Hindlimb muscle (tissue), 1 donor: Measurements from ENCODE around the gene DTX3. TPM values are rescaled to one million over a fixed set of nuclear protein-coding genes. Genes with fewer than 3 reads are reported as not detected.
A peak's percentile ranks its signal among the peaks of the same experiment; 100 is the strongest.
"Not testable (repeated sequence)": the region's sequence is repeated elsewhere in the genome, so short reads cannot be mapped to it uniquely, and the experiment has no call there.

ENCODE experiments used
- DNase-seq: peaks from one replicate; pipeline ENCODE4 v3.0.0-alpha.2; 2013
- polyA plus RNA-seq: library from polyadenylated mRNA; unstranded; fragments of 120-200 nt; gene quantifications from one replicate; pipeline ENCODE4 v1.2.1, GENCODE V29; 2013; ENCODE audit not compliant: insufficient read length

DTX3 gene
- polyA plus RNA-seq, 1 donor: 21.8 TPM

GRCh38 chr12:57583008-57583831 lies 21.4 kb upstream of the DTX3 start:
- DNase-seq: peak; percentile 77

- no peak for DNase-seq
Observed at GRCh38 chr12:57584050-57584449, 20.6 kb upstream of the DTX3 start.

GRCh38 chr12:57584690-57585089 lies 19.9 kb upstream of the DTX3 start:
- no peak for DNase-seq

- no peak for DNase-seq
Observed at GRCh38 chr12:57585156-57585555, 19.5 kb upstream of the DTX3 start.

- no peak for DNase-seq
Observed at GRCh38 chr12:57586128-57586527, 18.5 kb upstream of the DTX3 start.

- no peak for DNase-seq
Observed at GRCh38 chr12:57586832-57587429, 17.7 kb upstream of the DTX3 start.

GRCh38 chr12:57588951-57589610 lies 15.5 kb upstream of the DTX3 start:
- DNase-seq: not testable (repeated sequence)

GRCh38 chr12:57590479-57590863 lies 14.2 kb upstream of the DTX3 start:
- no peak for DNase-seq

- DNase-seq: peak; percentile 56
Observed at GRCh38 chr12:57590864-57591781, 13.5 kb upstream of the DTX3 start, which contains the start of gene PIP4K2C. Gene PIP4K2C, plus strand, starts transcription at chr12:57591192. Its CDS starts 98 bp downstream, at chr12:57591290.

- no peak for DNase-seq
Observed at GRCh38 chr12:57591782-57592325, 12.8 kb upstream of the DTX3 start.

- DNase-seq: no peak
Observed at GRCh38 chr12:57592551-57593165, 12.0 kb upstream of the DTX3 start.

GRCh38 chr12:57593187-57593586 lies 11.4 kb upstream of the DTX3 start:
- DNase-seq: no peak

- no peak for DNase-seq
Observed at GRCh38 chr12:57600395-57600794, 4.2 kb upstream of the DTX3 start.

- no peak for DNase-seq
Observed at GRCh38 chr12:57602544-57602943, 2.1 kb upstream of the DTX3 start.

- DNase-seq: no peak
Observed at GRCh38 chr12:57603324-57603723, 1.3 kb upstream of the DTX3 start.

- peak; percentile 77 for DNase-seq
Observed at GRCh38 chr12:57603815-57604453, 690 bp upstream of the DTX3 start.

- DNase-seq: peak; percentile 29
Observed at GRCh38 chr12:57604992-57605810, 577 bp downstream of the DTX3 start.

GRCh38 chr12:57605811-57606311 lies 1.2 kb downstream of the DTX3 start:
- no peak for DNase-seq

GRCh38 chr12:57606399-57606798 lies 1.8 kb downstream of the DTX3 start:
- no peak for DNase-seq

GRCh38 chr12:57606821-57607220 lies 2.2 kb downstream of the DTX3 start:
- no peak for DNase-seq
